ENCODE measurements around the gene PLEKHG4B.
A peak's percentile ranks its signal among the peaks of the same experiment; 100 is the strongest.

Gene PLEKHG4B

GRCh38 chr5:180286-180918 is 88.4 kb downstream of the PLEKHG4B start:
- in situ Hi-C loops (cut with MboI; ENCODE audit: low pct_unique_long_range_greater_than_20kb, low sequenced_read_pairs), result no loop called here
- no peak for DNase-seq

GRCh38 chr5:181160-181559 is 89.2 kb downstream of the PLEKHG4B start:
- in situ Hi-C loops (cut with MboI; ENCODE audit: low pct_unique_long_range_greater_than_20kb, low sequenced_read_pairs), result no loop called here
- no peak for DNase-seq

- DNase-seq, result no peak
- in situ Hi-C loops (cut with MboI; ENCODE audit: low pct_unique_long_range_greater_than_20kb, low sequenced_read_pairs), result no loop called here
Measured at GRCh38 chr5:181566-181965, 89.6 kb downstream of the PLEKHG4B start.

GRCh38 chr5:182126-182525 is 90.2 kb downstream of the PLEKHG4B start:
- in situ Hi-C loops (cut with MboI; ENCODE audit: low pct_unique_long_range_greater_than_20kb, low sequenced_read_pairs), result no loop called here
- DNase-seq, result no peak

GRCh38 chr5:184471-184870 is 92.5 kb downstream of the PLEKHG4B start:
- in situ Hi-C loops (cut with MboI; ENCODE audit: low pct_unique_long_range_greater_than_20kb, low sequenced_read_pairs), result no loop called here
- no peak for DNase-seq

- in situ Hi-C loops (cut with MboI; ENCODE audit: low pct_unique_long_range_greater_than_20kb, low sequenced_read_pairs), result no loop called here
- no peak for DNase-seq
Measured at GRCh38 chr5:185095-186070, 93.4 kb downstream of the PLEKHG4B start.

GRCh38 chr5:186091-187041 is 94.4 kb downstream of the PLEKHG4B start:
- DNase-seq, result no peak
- in situ Hi-C loops (cut with MboI; ENCODE audit: low pct_unique_long_range_greater_than_20kb, low sequenced_read_pairs), result no loop called here

GRCh38 chr5:187042-187431 is 95.1 kb downstream of the PLEKHG4B start:
- in situ Hi-C loops (cut with MboI; ENCODE audit: low pct_unique_long_range_greater_than_20kb, low sequenced_read_pairs), result no loop called here
- DNase-seq, result no peak

- DNase-seq, result no peak
- in situ Hi-C loops (cut with MboI; ENCODE audit: low pct_unique_long_range_greater_than_20kb, low sequenced_read_pairs), result no loop called here
Measured at GRCh38 chr5:187617-188451, 95.9 kb downstream of the PLEKHG4B start.

GRCh38 chr5:188488-189481 is 96.8 kb downstream of the PLEKHG4B start:
- in situ Hi-C loops (cut with MboI; ENCODE audit: low pct_unique_long_range_greater_than_20kb, low sequenced_read_pairs), result no loop called here
- DNase-seq, result peak; percentile 85

GRCh38 chr5:189486-189885 is 97.5 kb downstream of the PLEKHG4B start:
- DNase-seq, result no peak
- in situ Hi-C loops (cut with MboI; ENCODE audit: low pct_unique_long_range_greater_than_20kb, low sequenced_read_pairs), result no loop called here

- no peak for DNase-seq
- in situ Hi-C loops (cut with MboI; ENCODE audit: low pct_unique_long_range_greater_than_20kb, low sequenced_read_pairs), result no loop called here
Measured at GRCh38 chr5:189976-190365, 98.0 kb downstream of the PLEKHG4B start.

GRCh38 chr5:190366-191035 is 98.5 kb downstream of the PLEKHG4B start:
- DNase-seq, result no peak
- in situ Hi-C loops (cut with MboI; ENCODE audit: low pct_unique_long_range_greater_than_20kb, low sequenced_read_pairs), result no loop called here

GRCh38 chr5:191036-191948 is 99.3 kb downstream of the PLEKHG4B start, which contains the start of gene LRRC14B:
Gene LRRC14B (plus strand): TSS chr5:191495. CDS start chr5:191539, 44 bp downstream.
- in situ Hi-C loops (cut with MboI; ENCODE audit: low pct_unique_long_range_greater_than_20kb, low sequenced_read_pairs), result no loop called here
- no peak for DNase-seq

- no peak for DNase-seq
- in situ Hi-C loops (cut with MboI; ENCODE audit: low pct_unique_long_range_greater_than_20kb, low sequenced_read_pairs), result no loop called here
Measured at GRCh38 chr5:191949-192690, 100.2 kb downstream of the PLEKHG4B start.

- in situ Hi-C loops (cut with MboI; ENCODE audit: low pct_unique_long_range_greater_than_20kb, low sequenced_read_pairs), result no loop called here
Measured at GRCh38 chr5:192691-192969, 100.7 kb downstream of the PLEKHG4B start.

More at GRCh38 chr5:192691-192969, 100.7 kb downstream of the PLEKHG4B start:
- no peak for DNase-seq

All from KBM-7 (cell line).